H1 (cell line): ENCODE measurements around the gene RPS5. TPM values are rescaled to one million over a fixed set of nuclear protein-coding genes. Genes with fewer than 3 reads are reported as not detected.

Experiments
- CTCF ChIA-PET: fragments of 300-600 bp; sonication (Branson Sonifier 250); formaldehyde crosslinking; loops from one replicate; lab custom pipeline; 2021; ENCODE audit not compliant: partially characterized antibody; lab: Charles Lee
- POLR2A ChIA-PET: fragments of 300-600 bp; sonication (Branson Sonifier 250); formaldehyde crosslinking; loops from one replicate; lab custom pipeline; 2021; ENCODE audit warnings: inconsistent platforms; ENCODE audit not compliant: partially characterized antibody; lab: Charles Lee
- DNase-seq, 2 experiments: peaks; one replicate each; pipeline versions ENCODE4 v3.0.0 to v3.0.0-alpha.2; 2010 to 2022; ENCODE audit warnings: low spot score in 2 of 2, low read depth in 1 of 2, mixed read lengths in 1 of 2
- FAIRE-seq: peaks from 2 replicates; lab custom pipeline; 2011; peaks lifted over from hg19 to GRCh38; lab: Jason Lieb, UNC
- H2AFZ ChIP-seq: 2 replicates; pipeline ENCODE4 v1.8.1; 2012; ENCODE audit warnings: low read length, inconsistent platforms
- H2AK5ac ChIP-seq: 2 replicates; pipeline ENCODE4 v1.6.1; 2013; ENCODE audit warnings: low read depth, low read length
- H2BK120ac ChIP-seq: replicated peaks from 2 replicates; pipeline ENCODE3; 2013; ENCODE audit warnings: low read depth, low read length, inconsistent platforms
- H2BK12ac ChIP-seq: 2 replicates; pipeline ENCODE4 v1.6.1; 2013; ENCODE audit warnings: low read depth, low read length
- H2BK15ac ChIP-seq: 2 replicates; pipeline ENCODE4 v1.6.1; 2013; ENCODE audit warnings: low read length
- H2BK20ac ChIP-seq: 2 replicates; pipeline ENCODE4 v1.6.1; 2013; ENCODE audit warnings: low read length
- H2BK5ac ChIP-seq: 2 replicates; pipeline ENCODE4 v1.6.1; 2013; ENCODE audit warnings: low read depth, low read length
- H3K14ac ChIP-seq: 2 replicates; pipeline ENCODE4 v1.6.1; 2013; ENCODE audit warnings: inconsistent platforms; ENCODE audit not compliant: insufficient read length
- H3K18ac ChIP-seq: 2 replicates; pipeline ENCODE4 v1.6.1; 2013; ENCODE audit warnings: low read length; ENCODE audit errors: extremely low read depth
- H3K23ac ChIP-seq: 2 replicates; pipeline ENCODE4 v1.6.1; 2013; ENCODE audit warnings: inconsistent platforms; ENCODE audit not compliant: insufficient read length
- H3K23me2 ChIP-seq: 2 replicates; pipeline ENCODE4 v1.6.1; 2013; ENCODE audit warnings: low read depth, low read length
- H3K27ac ChIP-seq: 2 replicates; pipeline ENCODE4 v1.6.1; 2011; ENCODE audit warnings: low read depth, low read length, inconsistent platforms
- H3K27me3 ChIP-seq, 4 experiments: replicated peaks in 1 of 4; 1 replicate in 1 of 4; 2 replicates in 3 of 4; pipeline versions ENCODE4 v1.6.1 to v1.8.1; 2011 to 2013; ENCODE audit warnings: low read length in 3 of 4, mild to moderate bottlenecking in 3 of 4, inconsistent platforms in 2 of 4, mixed read lengths in 2 of 4, moderate library complexity in 1 of 4; ENCODE audit not compliant: control insufficient read depth in 3 of 4, insufficient read depth in 3 of 4; ENCODE audit errors: extremely low read depth in 1 of 4
- H3K36me3 ChIP-seq, 4 experiments: 2 replicates each; pipeline versions ENCODE4 v1.6.1 to v1.8.1; 2011 to 2013; ENCODE audit warnings: mild to moderate bottlenecking in 4 of 4, low read length in 3 of 4, moderate library complexity in 2 of 4, control low read depth in 1 of 4, inconsistent platforms in 1 of 4; ENCODE audit not compliant: insufficient read depth in 4 of 4, control insufficient read depth in 2 of 4
- H3K4ac ChIP-seq: replicated peaks from 2 replicates; pipeline ENCODE3; 2013; ENCODE audit warnings: low read length, low read depth, mixed read lengths, inconsistent platforms; ENCODE audit not compliant: insufficient read length
- H3K4me1 ChIP-seq, 4 experiments: replicated peaks in 1 of 4; 1 replicate in 1 of 4; 2 replicates in 3 of 4; pipeline versions ENCODE4 v1.6.1 to v1.8.1; 2011 to 2013; ENCODE audit warnings: low read length in 3 of 4, inconsistent platforms in 2 of 4, mixed read lengths in 1 of 4; ENCODE audit not compliant: insufficient read depth in 4 of 4, control insufficient read depth in 3 of 4
- H3K4me2 ChIP-seq, 2 experiments: 2 replicates each; pipeline versions ENCODE4 v1.6.1 to v1.8.1; 2011 to 2013; ENCODE audit warnings: low read depth in 2 of 2, low read length in 2 of 2, control low read depth in 1 of 2, inconsistent platforms in 1 of 2, mild to moderate bottlenecking in 1 of 2; ENCODE audit not compliant: insufficient read depth in 1 of 2
- H3K4me3 ChIP-seq, 4 experiments: fragments of 200-600, 300-600 bp in 1 of 4; sonication (generic), shearing (Covaris generic), sonication (Bioruptor Twin) in 1 of 4; 2 replicates each; pipeline versions ENCODE4 v1.5.1 to v1.8.1; 2011 to 2016; ENCODE audit warnings: low read length in 4 of 4, low read depth in 3 of 4, control low read depth in 2 of 4, inconsistent platforms in 2 of 4, mild to moderate bottlenecking in 2 of 4, mixed read lengths in 1 of 4, moderate library complexity in 1 of 4; ENCODE audit not compliant: insufficient read depth in 2 of 4; ENCODE audit errors: extremely low read depth in 1 of 4
- H3K56ac ChIP-seq: replicated peaks from 2 replicates; pipeline ENCODE3; 2013; ENCODE audit warnings: low read depth, mild to moderate bottlenecking, mixed read lengths, low read length, inconsistent platforms; ENCODE audit not compliant: insufficient read length
- H3K79me1 ChIP-seq: 2 replicates; pipeline ENCODE4 v1.6.1; 2013; ENCODE audit warnings: low read depth, low read length, control low read depth
- H3K79me2 ChIP-seq, 2 experiments: 2 replicates each; pipeline versions ENCODE4 v1.6.1 to v1.8.1; 2012 to 2013; ENCODE audit warnings: low read length in 2 of 2, mild to moderate bottlenecking in 2 of 2, inconsistent platforms in 1 of 2; ENCODE audit not compliant: insufficient read depth in 2 of 2, control insufficient read depth in 1 of 2
- H3K9ac ChIP-seq, 4 experiments: replicated peaks in 1 of 4; 1 replicate in 1 of 4; 2 replicates in 3 of 4; pipeline versions ENCODE4 v1.6.1 to v1.8.1; 2011 to 2013; ENCODE audit warnings: low read depth in 3 of 4, low read length in 3 of 4, control low read depth in 2 of 4, mild to moderate bottlenecking in 2 of 4, moderate library complexity in 2 of 4, inconsistent platforms in 1 of 4; ENCODE audit errors: extremely low read depth in 1 of 4
- H3K9me3 ChIP-seq, 2 experiments: 2 replicates each; pipeline versions ENCODE4 v1.6.1 to v1.8.1; 2012 to 2013; ENCODE audit warnings: mild to moderate bottlenecking in 2 of 2, moderate library complexity in 2 of 2, control low read depth in 1 of 2, inconsistent platforms in 1 of 2, low read depth in 1 of 2, low read length in 1 of 2, mixed read lengths in 1 of 2; ENCODE audit not compliant: insufficient read depth in 2 of 2
- H4K20me1 ChIP-seq, 2 experiments: replicated peaks in 1 of 2; 2 replicates each; pipeline versions ENCODE3 to v1.8.1; 2011 to 2013; ENCODE audit warnings: inconsistent platforms in 2 of 2, low read length in 2 of 2, mild to moderate bottlenecking in 1 of 2; ENCODE audit not compliant: insufficient read depth in 2 of 2, control insufficient read depth in 1 of 2
- H4K5ac ChIP-seq: 2 replicates; pipeline ENCODE4 v1.6.1; 2013; ENCODE audit warnings: low read length, low read depth, mixed read lengths, inconsistent platforms; ENCODE audit not compliant: insufficient read length
- H4K8ac ChIP-seq: 2 replicates; pipeline ENCODE4 v1.8.0; 2013; ENCODE audit warnings: mild to moderate bottlenecking, moderate library complexity, low read length, inconsistent platforms; ENCODE audit not compliant: insufficient read depth; ENCODE audit errors: extremely low read depth
- H4K91ac ChIP-seq: replicated peaks from 2 replicates; pipeline ENCODE3; 2013; ENCODE audit warnings: low read length, mixed read lengths, inconsistent platforms; ENCODE audit not compliant: insufficient read length
- EP300 ChIP-seq, 2 experiments: IDR thresholded peaks; 1 replicate in 1 of 2; 2 replicates in 1 of 2; pipeline ENCODE4 v1.6.1; 2011 to 2012; ENCODE audit warnings: low read depth in 2 of 2, low read length in 2 of 2, mild to moderate bottlenecking in 2 of 2, borderline replicate concordance in 1 of 2, inconsistent platforms in 1 of 2, moderate library complexity in 1 of 2
- EZH2 ChIP-seq: fragments of 200-600 bp; sonication (generic); IDR thresholded peaks from 2 replicates; pipeline ENCODE4 v1.7.1; 2012; ENCODE audit warnings: low read depth, mild to moderate bottlenecking, moderate library complexity, low read length, inconsistent platforms; ENCODE audit not compliant: severe bottlenecking
- FOSL1 ChIP-seq: IDR thresholded peaks from 2 replicates; pipeline ENCODE4 v1.6.1; 2011; ENCODE audit warnings: mild to moderate bottlenecking, low read depth, low read length, moderate library complexity; ENCODE audit not compliant: insufficient read depth
- SP4 ChIP-seq: IDR thresholded peaks from 2 replicates; pipeline ENCODE4 v1.6.1; 2012; ENCODE audit warnings: low read length, inconsistent platforms
- WGBS, 2 experiments: shearing (Covaris generic) in 1 of 2; methylation state at CpG; one replicate each; pipeline versions ENCODE4 v1.1.6 to v1.1.7; 2013 to 2015; ENCODE audit warnings: low lambda C conversion rate in 2 of 2, mixed read lengths in 2 of 2, inconsistent platforms in 1 of 2, low coverage in 1 of 2, missing lambda C conversion rate in 1 of 2; ENCODE audit not compliant: insufficient replicate concordance in 2 of 2, insufficient coverage in 1 of 2, insufficient read length in 1 of 2; ENCODE audit errors: extremely low coverage in 1 of 2, missing lambda C conversion rate in 1 of 2; 5-methylcytosine and 5-hydroxymethylcytosine counted together
- polyA plus RNA-seq, 7 experiments: library from polyadenylated mRNA; depleted of rRNA in 3 of 7; stranded (reverse) in 5 of 7; unstranded in 2 of 7; fragments of >200 nt in 5 of 7; fragments of 200-250 nt in 2 of 7; gene quantifications; 1 replicate in 5 of 7; 2 replicates in 1 of 7; 4 replicates in 1 of 7; pipeline versions ENCODE4 v1.2.1 to v1.2.3, GENCODE V29; 2011 to 2013; ENCODE audit warnings: missing spikeins in 2 of 7, mixed read lengths in 2 of 7
- total RNA-seq: library from RNA; stranded (reverse); fragmentation: NEBNext Ultra II Directional; extraction: Animal tissue kit (Norgen Biotek cat#: 25700); gene quantifications from 2 replicates; pipeline ENCODE4 v1.2.1, GENCODE V29; 2021
- TF ChIP-seq, protein P1 (sequence below): IDR thresholded peaks from 2 replicates; pipeline ENCODE4 v1.6.1; 2012; ENCODE audit warnings: inconsistent platforms

RPS5 gene
- total and polyA plus RNA-seq, 2 of the 8 experiments (the other 6 are each of a cell fraction or from before 2014, with no cell fraction given) = 1,557 to 5,731 TPM

DNA sequence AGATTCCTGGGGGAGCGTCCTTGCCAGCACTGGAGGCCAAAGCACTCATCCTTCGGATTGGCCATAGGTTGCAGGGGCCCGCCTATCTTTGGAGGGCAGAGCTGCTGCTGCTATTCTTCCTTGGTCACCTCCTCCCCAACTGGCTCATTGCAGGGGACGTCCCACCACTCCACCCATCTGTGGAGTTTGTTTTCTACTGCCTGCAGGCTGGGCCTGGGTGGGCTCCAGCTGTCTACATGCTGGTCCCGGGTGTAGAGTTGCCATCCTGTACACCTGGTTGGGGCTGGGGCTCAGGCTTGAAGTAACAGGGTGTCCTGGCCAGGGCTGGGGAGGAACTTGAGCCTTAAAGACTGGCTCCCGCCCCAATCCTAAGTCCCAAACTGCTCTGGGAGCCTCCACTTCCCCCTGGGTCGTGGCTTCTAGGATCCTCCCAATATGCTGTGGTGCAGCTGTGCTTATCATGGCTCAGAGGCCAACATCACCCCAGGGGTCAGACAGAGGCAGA, 10.5 kb downstream of the RPS5 start:
- DNase-seq = no peak
- WGBS, 2 experiments = 90% methylated on average over 7 of the region's 7 CpGs; no CpG with 5 or more reads in 1 of the 2 experiments

More for the DNA sequence above, 10.5 kb downstream of the RPS5 start:
- Histone ChIP-seq H2AK5ac (no peak overlapping the region), H3K9ac (no peak overlapping the region), H2AFZ (no peak overlapping the region), H3K9me3 (no peaks in the 10 kb centered on the region), H3K36me3 (peaks cover 9 to 24% (median 22%) of the 10 kb centered on the region in 4 experiments), H3K23ac (no peak overlapping the region)
- POLR2A ChIA-PET = interaction anchor here (0.6 to 7.2 kb wide), 9 partner anchors 10 to 122 kb away, joined by 3 to 78 read pairs (median 4); partner anchors contain the start of genes RPS5, ZBTB45, ZNF497 and ZNF584
- peak; percentile 7 for TF ChIP-seq EZH2
- no peak for TF ChIP-seq SP4
- TF ChIP-seq, protein P1, sequence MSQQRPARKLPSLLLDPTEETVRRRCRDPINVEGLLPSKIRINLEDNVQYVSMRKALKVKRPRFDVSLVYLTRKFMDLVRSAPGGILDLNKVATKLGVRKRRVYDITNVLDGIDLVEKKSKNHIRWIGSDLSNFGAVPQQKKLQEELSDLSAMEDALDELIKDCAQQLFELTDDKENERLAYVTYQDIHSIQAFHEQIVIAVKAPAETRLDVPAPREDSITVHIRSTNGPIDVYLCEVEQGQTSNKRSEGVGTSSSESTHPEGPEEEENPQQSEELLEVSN = no peak
- no peak for TF ChIP-seq FOSL1
- TF ChIP-seq EP300 (IDR thresholded peaks at IDR 0.05; ENCODE audit: borderline replicate concordance in 1 of 2, low read depth in 2 of 2, low read length in 2 of 2) = peak in 1 of 2 experiments; percentile 23; a peak in 1 of 3 replicates
- TF ChIP-seq, all 59 proteins: peak for 2
- H2BK12ac ChIP-seq = no peak overlapping the region
- H3K27ac ChIP-seq = no peak overlapping the region
- no peak overlapping the region for H2BK15ac ChIP-seq
- H3K18ac ChIP-seq = no peak overlapping the region
- H3K4me2 ChIP-seq = no peak overlapping the region; a peak in 1 of 4 replicates
- no peak overlapping the region for H3K14ac ChIP-seq
- H4K5ac ChIP-seq = no peak overlapping the region
- no peak for FAIRE-seq
- H2BK5ac ChIP-seq = no peak overlapping the region
- H2BK20ac ChIP-seq = no peak overlapping the region
- H3K79me1 ChIP-seq = peaks cover 2% of the 10 kb centered on the region; the same call in 1 of the 2 replicates
- H3K4me1 ChIP-seq = peaks cover 0 to 27% (median 17%) of the 10 kb centered on the region in 4 experiments; a peak in 5 of 7 replicates
- H3K23me2 ChIP-seq = peaks cover 12% of the 10 kb centered on the region
- CTCF ChIA-PET = interaction anchor here (0.6 to 2.8 kb wide), 2 partner anchors 9 to 122 kb away, joined by 3 to 7 read pairs; partner anchors contain the start of gene ZBTB45
- H3K4me3 ChIP-seq = no peak overlapping the region
- H3K27me3 ChIP-seq = peaks cover 3 to 17% (median 11%) of the 10 kb centered on the region in 4 experiments; a peak in 6 of 7 replicates
- H3K4ac ChIP-seq = no peak overlapping the region
- H2BK120ac ChIP-seq = no peak overlapping the region
- no peaks in the 10 kb centered on the region for H3K79me2 ChIP-seq
- H4K20me1 ChIP-seq = peaks cover 11 to 14% of the 10 kb centered on the region in 2 experiments
- H4K8ac ChIP-seq = no peak overlapping the region
- H4K91ac ChIP-seq = no peak overlapping the region
- no peak overlapping the region for H3K56ac ChIP-seq
